Measurements from ENCODE around the gene BRD3.

BRD3 gene

GRCh38 chr9:134066913-134067851, 644 bp downstream of the BRD3 start:
- FAIRE-seq: no peak
- DNase-seq (ENCODE audit: insufficient read length, low spot score): no peak

- DNase-seq (ENCODE audit: insufficient read length, low spot score): no peak
Measured at GRCh38 chr9:134066526-134066912, 1.3 kb downstream of the BRD3 start.

GRCh38 chr9:134065612-134066419, 2.0 kb downstream of the BRD3 start:
- peak; percentile 37 for DNase-seq (ENCODE audit: insufficient read length, low spot score)
- no peak for FAIRE-seq

More at GRCh38 chr9:134066526-134066912, 1.3 kb downstream of the BRD3 start:
- FAIRE-seq: no peak

- no peak for FAIRE-seq
- DNase-seq (ENCODE audit: insufficient read length, low spot score): no peak
Measured at GRCh38 chr9:134064711-134065110, 3.1 kb downstream of the BRD3 start.

- FAIRE-seq (no peak), DNase-seq (ENCODE audit: insufficient read length, low spot score) (no peak)
Measured at GRCh38 chr9:134063571-134064450, 4.0 kb downstream of the BRD3 start.

- FAIRE-seq: no peak
- no peak for DNase-seq (ENCODE audit: insufficient read length, low spot score)
Measured at GRCh38 chr9:134063088-134063570, 4.7 kb downstream of the BRD3 start.

- no peak for DNase-seq (ENCODE audit: insufficient read length, low spot score)
- FAIRE-seq: no peak
Measured at GRCh38 chr9:134062461-134063087, 5.3 kb downstream of the BRD3 start.

- no peak for FAIRE-seq
- no peak for DNase-seq (ENCODE audit: insufficient read length, low spot score)
Measured at GRCh38 chr9:134061688-134062371, 6.0 kb downstream of the BRD3 start.

- DNase-seq (ENCODE audit: insufficient read length, low spot score) (no peak), FAIRE-seq (no peak)
Measured at GRCh38 chr9:134061019-134061687, 6.7 kb downstream of the BRD3 start.

GRCh38 chr9:134060546-134060945, 7.3 kb downstream of the BRD3 start:
- FAIRE-seq (no peak), DNase-seq (ENCODE audit: insufficient read length, low spot score) (no peak)

GRCh38 chr9:134059661-134060395, 8.0 kb downstream of the BRD3 start:
- FAIRE-seq (no peak), DNase-seq (ENCODE audit: insufficient read length, low spot score) (no peak)

- DNase-seq (ENCODE audit: insufficient read length, low spot score) (no peak), FAIRE-seq (no peak)
Measured at GRCh38 chr9:134059188-134059641, 8.6 kb downstream of the BRD3 start.

- FAIRE-seq (no peak), DNase-seq (ENCODE audit: insufficient read length, low spot score) (no peak)
Measured at GRCh38 chr9:134058716-134059115, 9.1 kb downstream of the BRD3 start.

- no peak for DNase-seq (ENCODE audit: insufficient read length, low spot score)
- no peak for FAIRE-seq
Measured at GRCh38 chr9:134057751-134058701, 9.8 kb downstream of the BRD3 start.

GRCh38 chr9:134057307-134057657, 10.5 kb downstream of the BRD3 start:
- DNase-seq (ENCODE audit: insufficient read length, low spot score) (no peak), FAIRE-seq (no peak)

GRCh38 chr9:134056483-134057306, 11.1 kb downstream of the BRD3 start:
- DNase-seq (ENCODE audit: insufficient read length, low spot score): no peak
- FAIRE-seq: no peak

Measured in HTR-8/SVneo (cell line).